Mucosa of descending colon (tissue), 3 donors: ENCODE measurements around the gene PARP12. TPM values are rescaled to one million over a fixed set of nuclear protein-coding genes. Genes with fewer than 3 reads are reported as not detected.
A peak's percentile ranks its signal among the peaks of the same experiment; 100 is the strongest.
"Not testable (repeated sequence)": the region's sequence is repeated elsewhere in the genome, so short reads cannot be mapped to it uniquely, and the experiment has no call there.

Source experiments
- ATAC-seq: fragments of 200-7000 bp; cut with Tn5 transposase; one replicate; pipeline ENCODE4 v1.9.1; 2020; ENCODE audit warnings: mild to moderate bottlenecking, moderate library complexity
- DNase-seq, 3 donors: peaks; one replicate each; pipeline ENCODE4 v3.0.0-alpha.2; 2020
- H3K36me3 ChIP-seq: fragments of 200-600 bp; one replicate; pipeline ENCODE4 v1.8.0; 2021; ENCODE audit warnings: low read depth, mild to moderate bottlenecking
- H3K4me1 ChIP-seq: fragments of 200-600 bp; one replicate; pipeline ENCODE4 v1.8.0; 2021; ENCODE audit warnings: low read depth, mild to moderate bottlenecking
- H3K4me3 ChIP-seq: fragments of 200-600 bp; one replicate; pipeline ENCODE4 v1.8.0; 2021; ENCODE audit warnings: mild to moderate bottlenecking
- H3K9me3 ChIP-seq: fragments of 200-600 bp; one replicate; pipeline ENCODE4 v1.8.0; 2021; ENCODE audit warnings: mild to moderate bottlenecking
- intact Hi-C, 2 donors: fragments of 100-400 bp; cut with DNase I in 1 of 2; cut with micrococcal nuclease in 1 of 2; formaldehyde crosslinking; loops; one replicate each; pipeline versions ENCODE4 v1.11.0 to v1.11.1; 2022; cut with DNase I, micrococcal nuclease
- long read RNA-seq, 2 donors: library from polyadenylated mRNA; unstranded; transcript quantifications; one replicate each; pipeline ENCODE4 v2.0.0, GENCODE V29; 2019 to 2021
- total RNA-seq, 3 donors: library from RNA; stranded (reverse); fragmentation: NEBNext Ultra II Directional in 2 of 3; extraction: Animal tissue kit (Norgen Biotek cat#: 25700) in 2 of 3; gene quantifications; one replicate each; pipeline versions ENCODE4 v1.2.1 to v1.2.4, GENCODE V29; 2021 to 2023
- TF ChIP-seq, protein P1 (sequence below): fragments of 200-600 bp; IDR thresholded peaks from one replicate; pipeline ENCODE4 v1.8.0; 2022; ENCODE audit warnings: antibody characterized with exemption, mild to moderate bottlenecking
- donor health status: DM: no; HTN: no; CAD: no; lungs with moderate emphysema.
- donor health status: DM: no; HTN: no; CAD: no.
- donor health status: DM: no; HTN: yes; CAD: no.

The PARP12 gene, protein sequence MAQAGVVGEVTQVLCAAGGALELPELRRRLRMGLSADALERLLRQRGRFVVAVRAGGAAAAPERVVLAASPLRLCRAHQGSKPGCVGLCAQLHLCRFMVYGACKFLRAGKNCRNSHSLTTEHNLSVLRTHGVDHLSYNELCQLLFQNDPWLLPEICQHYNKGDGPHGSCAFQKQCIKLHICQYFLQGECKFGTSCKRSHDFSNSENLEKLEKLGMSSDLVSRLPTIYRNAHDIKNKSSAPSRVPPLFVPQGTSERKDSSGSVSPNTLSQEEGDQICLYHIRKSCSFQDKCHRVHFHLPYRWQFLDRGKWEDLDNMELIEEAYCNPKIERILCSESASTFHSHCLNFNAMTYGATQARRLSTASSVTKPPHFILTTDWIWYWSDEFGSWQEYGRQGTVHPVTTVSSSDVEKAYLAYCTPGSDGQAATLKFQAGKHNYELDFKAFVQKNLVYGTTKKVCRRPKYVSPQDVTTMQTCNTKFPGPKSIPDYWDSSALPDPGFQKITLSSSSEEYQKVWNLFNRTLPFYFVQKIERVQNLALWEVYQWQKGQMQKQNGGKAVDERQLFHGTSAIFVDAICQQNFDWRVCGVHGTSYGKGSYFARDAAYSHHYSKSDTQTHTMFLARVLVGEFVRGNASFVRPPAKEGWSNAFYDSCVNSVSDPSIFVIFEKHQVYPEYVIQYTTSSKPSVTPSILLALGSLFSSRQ
- total RNA-seq = 10 to 100 TPM; 55.7 to 77.0 (median 61.8) TPM
- long read RNA-seq, donor 1, transcript PARP12-201 (12 exons, 3,796 nt) = major isoform, 47 of 74 reads
- long read RNA-seq, donor 1, partial matches to known transcripts = 9 of 74 reads
- long read RNA-seq, donor 1, other reads (novel, unspliced or antisense) = 18 of 74 reads
- long read RNA-seq, donor 2, transcript PARP12-201 (12 exons, 3,796 nt) = major isoform, 12 of 16 reads
- long read RNA-seq, donor 2, partial matches to known transcripts = 0 of 16 reads
- long read RNA-seq, donor 2, other reads (novel, unspliced or antisense) = 4 of 16 reads

DNA sequence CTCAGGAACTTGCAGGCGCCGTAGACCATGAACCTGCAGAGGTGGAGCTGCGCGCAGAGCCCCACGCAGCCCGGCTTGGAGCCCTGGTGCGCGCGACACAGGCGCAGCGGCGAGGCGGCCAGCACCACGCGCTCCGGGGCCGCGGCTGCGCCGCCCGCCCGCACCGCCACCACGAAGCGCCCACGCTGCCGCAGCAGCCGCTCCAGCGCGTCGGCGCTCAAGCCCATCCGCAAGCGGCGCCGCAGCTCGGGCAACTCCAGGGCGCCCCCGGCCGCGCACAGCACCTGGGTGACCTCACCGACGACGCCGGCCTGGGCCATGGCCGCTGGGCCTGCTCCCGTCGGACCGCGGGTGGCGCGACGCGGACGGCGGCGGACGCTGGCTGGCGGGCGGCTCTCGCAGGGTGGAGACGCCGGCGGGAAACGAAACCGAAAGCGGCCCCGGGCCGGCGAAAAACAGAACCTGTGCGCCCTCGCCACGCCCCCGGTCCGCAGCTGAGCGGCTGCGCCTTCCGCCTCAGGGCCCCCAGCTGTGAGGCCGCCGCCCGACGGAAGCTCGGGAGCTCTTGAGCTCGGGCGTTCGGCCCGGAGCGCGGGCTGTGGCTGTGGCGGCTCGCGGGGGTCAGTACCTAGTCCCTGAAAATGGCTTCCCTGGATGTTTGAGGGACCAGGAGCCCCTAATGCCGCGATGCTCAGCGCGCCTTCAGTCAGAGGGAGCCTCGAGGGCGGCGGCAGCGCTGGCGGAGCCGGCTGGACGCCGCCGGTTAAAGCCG is at the start of gene PARP12:
Gene PARP12 (minus strand): TSS at position 424 of the 772 bp plus-strand sequence. CDS start 104 bp downstream, at position 320.
- Histone ChIP-seq H3K36me3 (no peaks in the 10 kb centered on the region), H3K4me1 (peaks cover 23% of the 10 kb centered on the region), H3K9me3 (peaks cover 14% of the 10 kb centered on the region), H3K4me3 (peak within 1 kb of the TSS; percentile 41)
- TF ChIP-seq, protein P1, sequence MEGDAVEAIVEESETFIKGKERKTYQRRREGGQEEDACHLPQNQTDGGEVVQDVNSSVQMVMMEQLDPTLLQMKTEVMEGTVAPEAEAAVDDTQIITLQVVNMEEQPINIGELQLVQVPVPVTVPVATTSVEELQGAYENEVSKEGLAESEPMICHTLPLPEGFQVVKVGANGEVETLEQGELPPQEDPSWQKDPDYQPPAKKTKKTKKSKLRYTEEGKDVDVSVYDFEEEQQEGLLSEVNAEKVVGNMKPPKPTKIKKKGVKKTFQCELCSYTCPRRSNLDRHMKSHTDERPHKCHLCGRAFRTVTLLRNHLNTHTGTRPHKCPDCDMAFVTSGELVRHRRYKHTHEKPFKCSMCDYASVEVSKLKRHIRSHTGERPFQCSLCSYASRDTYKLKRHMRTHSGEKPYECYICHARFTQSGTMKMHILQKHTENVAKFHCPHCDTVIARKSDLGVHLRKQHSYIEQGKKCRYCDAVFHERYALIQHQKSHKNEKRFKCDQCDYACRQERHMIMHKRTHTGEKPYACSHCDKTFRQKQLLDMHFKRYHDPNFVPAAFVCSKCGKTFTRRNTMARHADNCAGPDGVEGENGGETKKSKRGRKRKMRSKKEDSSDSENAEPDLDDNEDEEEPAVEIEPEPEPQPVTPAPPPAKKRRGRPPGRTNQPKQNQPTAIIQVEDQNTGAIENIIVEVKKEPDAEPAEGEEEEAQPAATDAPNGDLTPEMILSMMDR = no peak
- ATAC-seq = peak; percentile 87
- peak; percentile 95 to 97 (median 97) for DNase-seq
- intact Hi-C loops = no loop called here

DNA sequence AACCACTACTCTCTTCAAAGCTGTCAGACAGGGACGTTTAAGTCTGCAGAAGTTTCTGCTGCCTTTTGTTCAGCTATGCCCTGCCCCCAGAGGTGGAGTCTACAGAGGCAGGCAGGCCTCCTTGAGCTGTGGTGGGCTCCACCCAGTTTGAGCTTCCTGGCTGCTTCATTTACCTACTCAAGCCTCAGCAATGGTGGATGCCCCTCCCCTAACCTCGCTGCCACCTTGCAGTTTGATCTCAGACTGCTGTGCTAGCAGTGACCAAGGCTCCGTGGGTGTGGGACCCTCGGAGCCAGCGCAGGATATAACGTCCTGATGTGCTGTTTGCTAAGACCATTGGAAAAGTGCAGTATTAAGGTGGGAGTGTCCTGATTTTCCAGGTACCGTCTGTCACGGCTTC is 46.0 kb upstream of the PARP12 start:
- ATAC-seq, H3K4me1 ChIP-seq, H3K9me3 ChIP-seq, DNase-seq, intact Hi-C loops, H3K4me3 ChIP-seq: not testable (repeated sequence)
- peaks cover 11% of the 10 kb centered on the region for H3K36me3 ChIP-seq

DNA sequence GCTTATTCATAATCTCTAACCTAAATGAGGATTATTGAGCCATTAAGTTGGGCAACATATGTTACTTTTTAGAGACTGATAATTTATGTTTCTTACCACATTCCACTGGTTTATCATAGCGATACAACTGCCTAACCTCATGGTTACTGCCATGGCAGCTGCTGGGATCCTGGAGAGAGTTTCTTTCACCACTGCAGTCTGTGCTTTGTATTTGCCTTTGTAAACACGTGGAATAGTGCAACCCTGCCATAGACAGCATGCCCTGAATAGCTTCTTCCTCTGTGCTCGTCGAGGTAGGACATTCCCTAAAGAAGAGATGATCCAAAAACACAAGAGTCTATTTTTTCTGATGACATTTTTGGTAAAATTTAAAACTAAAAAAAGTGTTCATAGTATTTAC is 33.7 kb upstream of the PARP12 start:
- intact Hi-C loops = no loop called here
- ATAC-seq (no peak), DNase-seq (no peak)
- peaks cover 26% of the 10 kb centered on the region for H3K36me3 ChIP-seq
- no peak overlapping the region for H3K4me3 ChIP-seq
- TF ChIP-seq, protein P1 = no peak
- no peaks in the 10 kb centered on the region for H3K4me1 ChIP-seq
- H3K9me3 ChIP-seq = no peaks in the 10 kb centered on the region

DNA sequence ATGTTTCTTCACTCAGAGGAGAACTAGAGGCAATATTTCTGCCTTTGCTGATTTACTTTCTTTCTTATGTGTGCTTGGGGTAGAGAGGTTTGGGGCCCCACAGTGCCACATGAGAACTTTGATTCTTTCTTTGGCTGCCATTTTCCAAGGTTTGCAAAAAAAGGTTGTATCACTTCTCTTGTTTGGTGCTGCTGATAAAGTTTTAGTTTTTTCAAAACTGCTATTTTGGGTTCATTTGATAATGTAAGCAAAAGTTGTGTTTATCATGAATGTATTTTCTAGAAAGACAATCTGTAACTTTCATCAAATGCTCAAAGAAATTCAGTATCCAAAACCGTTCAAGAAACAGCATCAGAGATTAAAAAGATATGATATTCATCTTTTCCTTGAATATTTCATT is 30.6 kb upstream of the PARP12 start:
- H3K4me3 ChIP-seq = no peak overlapping the region
- DNase-seq (no peak), ATAC-seq (no peak)
- TF ChIP-seq, protein P1 = no peak
- intact Hi-C loops = no loop called here
- no peaks in the 10 kb centered on the region for H3K4me1 ChIP-seq
- no peaks in the 10 kb centered on the region for H3K9me3 ChIP-seq
- H3K36me3 ChIP-seq = peaks cover 24% of the 10 kb centered on the region

DNA sequence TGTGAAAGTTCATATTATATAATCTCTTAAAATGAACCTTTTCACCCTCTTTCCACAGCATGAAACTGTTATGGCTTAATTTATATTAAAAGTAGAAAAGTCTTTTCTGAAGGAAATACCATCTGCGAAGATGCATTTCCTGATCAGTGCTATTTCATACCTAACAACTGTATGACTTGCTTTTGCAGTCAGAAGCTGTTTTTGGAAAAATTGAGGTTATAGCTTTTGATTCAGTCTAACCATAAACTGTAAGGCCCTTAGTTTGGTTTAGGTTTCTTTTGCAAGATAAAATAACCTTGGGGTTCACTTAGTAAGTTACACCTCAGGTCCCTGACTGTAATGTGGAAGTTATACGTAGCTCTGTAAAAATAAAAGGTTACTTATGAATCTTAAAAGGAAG is 22.7 kb upstream of the PARP12 start:
- Histone ChIP-seq H3K4me3 (no peak overlapping the region), H3K36me3 (no peaks in the 10 kb centered on the region), H3K4me1 (peaks cover 5% of the 10 kb centered on the region), H3K9me3 (no peaks in the 10 kb centered on the region)
- DNase-seq (no peak), ATAC-seq (no peak)
- intact Hi-C loops = no loop called here
- TF ChIP-seq, protein P1 = no peak
